Measurements from ENCODE around the gene HERC6.

DNA sequence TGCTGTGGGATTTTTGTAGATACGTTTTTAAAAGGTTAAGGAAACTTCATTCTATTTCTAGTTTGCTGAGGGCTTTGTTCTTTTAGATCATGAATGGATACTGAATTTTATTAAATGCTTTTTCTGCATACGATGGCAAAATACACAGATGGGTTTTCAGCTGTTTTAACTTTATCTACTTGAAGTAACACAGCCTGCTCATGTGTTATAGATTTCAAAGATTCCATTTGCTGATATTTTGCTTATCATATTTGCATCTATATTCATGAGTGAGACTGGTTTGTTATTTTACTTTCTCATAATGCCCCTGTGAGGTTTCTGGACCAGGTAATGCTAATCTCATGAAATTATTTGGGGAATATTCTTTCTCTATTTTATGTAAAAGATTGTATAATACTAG, 43.8 kb downstream of the HERC6 start:
- TF ChIP-seq, protein P1, sequence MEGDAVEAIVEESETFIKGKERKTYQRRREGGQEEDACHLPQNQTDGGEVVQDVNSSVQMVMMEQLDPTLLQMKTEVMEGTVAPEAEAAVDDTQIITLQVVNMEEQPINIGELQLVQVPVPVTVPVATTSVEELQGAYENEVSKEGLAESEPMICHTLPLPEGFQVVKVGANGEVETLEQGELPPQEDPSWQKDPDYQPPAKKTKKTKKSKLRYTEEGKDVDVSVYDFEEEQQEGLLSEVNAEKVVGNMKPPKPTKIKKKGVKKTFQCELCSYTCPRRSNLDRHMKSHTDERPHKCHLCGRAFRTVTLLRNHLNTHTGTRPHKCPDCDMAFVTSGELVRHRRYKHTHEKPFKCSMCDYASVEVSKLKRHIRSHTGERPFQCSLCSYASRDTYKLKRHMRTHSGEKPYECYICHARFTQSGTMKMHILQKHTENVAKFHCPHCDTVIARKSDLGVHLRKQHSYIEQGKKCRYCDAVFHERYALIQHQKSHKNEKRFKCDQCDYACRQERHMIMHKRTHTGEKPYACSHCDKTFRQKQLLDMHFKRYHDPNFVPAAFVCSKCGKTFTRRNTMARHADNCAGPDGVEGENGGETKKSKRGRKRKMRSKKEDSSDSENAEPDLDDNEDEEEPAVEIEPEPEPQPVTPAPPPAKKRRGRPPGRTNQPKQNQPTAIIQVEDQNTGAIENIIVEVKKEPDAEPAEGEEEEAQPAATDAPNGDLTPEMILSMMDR (IDR thresholded peaks at IDR 0.05): no peak
- no peak for TF ChIP-seq POLR2AphosphoS5 (IDR thresholded peaks at IDR 0.05)
